HG02763 (cell line): ENCODE measurements around the gene ANAPC16.
"Not testable (repeated sequence)": the region's sequence is repeated elsewhere in the genome, so short reads cannot be mapped to it uniquely, and the experiment has no call there.

Experiments
- ATAC-seq: cut with Tn5 transposase; IDR thresholded peaks from one replicate; pipeline ENCODE4 v1.9.1; 2021; ENCODE audit warnings: mild to moderate bottlenecking, moderate library complexity; ENCODE audit not compliant: unreplicated experiment

The ANAPC16 gene

DNA sequence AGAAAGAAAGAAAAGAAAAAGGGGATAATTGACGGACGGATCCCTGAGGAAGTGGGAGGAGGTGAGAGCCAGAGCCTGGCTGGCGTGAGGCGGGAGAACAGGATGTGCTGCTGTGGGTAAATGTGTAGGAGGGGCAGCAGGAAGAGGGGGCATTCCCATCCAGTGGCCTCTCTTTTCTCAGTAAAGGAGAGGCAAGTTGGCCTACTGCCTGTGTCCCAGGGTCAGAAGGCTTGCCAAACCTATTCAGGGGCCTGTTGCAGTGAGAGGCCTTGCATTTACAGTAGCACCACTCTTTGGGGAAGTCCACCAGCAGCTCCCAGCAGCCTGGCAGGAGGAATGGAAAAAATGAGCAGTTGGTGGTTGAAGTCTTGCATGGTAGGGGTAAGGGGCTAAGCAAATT is 26.9 kb downstream of the ANAPC16 start:
- ATAC-seq: no peak

- no peak for ATAC-seq
These were observed 28.1 kb downstream of the ANAPC16 start for GRCh38 chr10:72243822-72244437.

DNA sequence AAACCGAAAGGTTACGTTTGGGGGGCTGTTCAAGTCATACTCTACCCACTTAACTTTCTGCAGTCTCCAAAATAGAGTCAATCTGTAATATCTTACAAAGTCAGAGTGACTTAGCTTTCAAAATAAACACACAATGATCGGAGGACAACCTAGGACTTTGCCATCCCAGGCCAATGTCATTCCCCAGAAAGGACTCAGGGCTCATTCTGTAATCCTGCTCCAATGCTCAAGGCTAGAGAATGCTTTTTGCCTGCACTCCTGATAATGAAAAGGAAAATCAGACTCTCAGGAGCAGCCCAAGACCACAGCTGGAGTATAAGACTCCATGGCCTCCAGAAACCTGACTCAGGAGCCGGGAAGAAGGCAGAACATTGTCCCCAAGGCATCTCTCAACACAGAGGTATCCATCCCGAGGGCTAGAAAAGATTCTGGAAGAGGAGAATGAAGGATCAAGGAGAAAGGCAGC is 28.8 kb downstream of the ANAPC16 start:
- ATAC-seq: no peak

GRCh38 chr10:72245949-72246525 is 30.2 kb downstream of the ANAPC16 start:
- no peak for ATAC-seq

- peak; percentile 81 for ATAC-seq
These were observed 32.8 kb downstream of the ANAPC16 start for GRCh38 chr10:72248468-72249151.

- not testable (repeated sequence) for ATAC-seq
These were observed 33.5 kb downstream of the ANAPC16 start for GRCh38 chr10:72249176-72249862.

DNA sequence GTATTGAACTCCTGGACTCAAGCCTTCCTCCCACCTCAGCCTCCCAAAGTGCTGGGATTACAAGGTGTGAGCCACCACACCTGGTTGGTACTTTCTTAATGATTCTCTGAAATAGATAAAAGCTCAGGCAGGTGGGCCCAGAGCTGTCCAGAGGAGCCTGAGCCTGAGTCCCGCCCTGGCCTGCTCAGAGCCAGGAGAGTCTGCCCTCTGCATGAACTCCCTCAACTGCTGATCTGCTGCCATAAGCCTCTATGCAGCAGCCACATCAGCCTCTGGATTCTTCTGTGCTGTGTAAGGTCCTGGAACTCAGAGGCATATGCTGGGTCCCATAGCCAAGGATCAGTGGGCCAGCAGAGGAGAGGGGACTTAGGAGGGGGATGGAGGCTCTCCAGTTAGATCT is 34.9 kb downstream of the ANAPC16 start:
- no peak for ATAC-seq

- no peak for ATAC-seq
These were observed 35.8 kb downstream of the ANAPC16 start for GRCh38 chr10:72251635-72252034.

- ATAC-seq: no peak
These were observed 37.2 kb downstream of the ANAPC16 start for GRCh38 chr10:72252972-72253371.

- ATAC-seq: no peak
These were observed 37.8 kb downstream of the ANAPC16 start for GRCh38 chr10:72253578-72253977.

DNA sequence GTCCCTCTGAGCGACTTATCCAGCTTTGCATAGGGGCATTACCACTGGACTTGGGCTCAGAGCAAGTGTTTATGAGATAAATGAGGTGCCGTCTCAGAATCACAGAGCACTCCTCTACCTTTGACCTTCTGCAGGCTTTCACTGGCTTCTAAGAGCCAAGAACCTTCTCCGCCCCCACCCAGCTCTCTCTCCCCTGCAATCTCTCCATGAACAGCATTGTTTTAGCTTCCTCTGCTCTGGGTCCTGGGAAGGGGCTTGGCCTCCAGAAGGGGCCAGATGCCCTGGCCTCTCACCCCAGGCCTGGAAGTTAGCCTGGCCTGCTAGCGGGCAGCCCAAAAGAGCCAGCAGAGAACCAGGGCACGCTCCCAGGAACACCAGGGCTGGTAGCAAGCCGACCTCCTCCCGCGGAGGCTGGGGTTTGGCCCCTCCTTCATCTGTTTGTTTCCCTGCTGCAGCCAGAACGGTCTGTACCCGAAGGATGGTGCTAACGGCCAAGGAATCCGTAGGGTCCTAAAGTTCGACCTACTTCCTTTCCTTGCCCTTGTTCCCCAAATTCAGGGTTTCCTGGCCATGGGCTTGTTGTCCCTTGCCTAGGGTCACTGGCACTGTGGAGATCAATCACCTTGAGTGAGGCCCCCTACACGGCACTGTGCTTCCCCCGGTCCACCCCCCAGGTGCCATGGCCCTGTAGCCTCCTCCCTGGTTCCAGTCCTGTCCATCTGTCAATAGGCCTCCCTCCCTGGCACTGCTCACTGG is 39.2 kb downstream of the ANAPC16 start:
- ATAC-seq: no peak

DNA sequence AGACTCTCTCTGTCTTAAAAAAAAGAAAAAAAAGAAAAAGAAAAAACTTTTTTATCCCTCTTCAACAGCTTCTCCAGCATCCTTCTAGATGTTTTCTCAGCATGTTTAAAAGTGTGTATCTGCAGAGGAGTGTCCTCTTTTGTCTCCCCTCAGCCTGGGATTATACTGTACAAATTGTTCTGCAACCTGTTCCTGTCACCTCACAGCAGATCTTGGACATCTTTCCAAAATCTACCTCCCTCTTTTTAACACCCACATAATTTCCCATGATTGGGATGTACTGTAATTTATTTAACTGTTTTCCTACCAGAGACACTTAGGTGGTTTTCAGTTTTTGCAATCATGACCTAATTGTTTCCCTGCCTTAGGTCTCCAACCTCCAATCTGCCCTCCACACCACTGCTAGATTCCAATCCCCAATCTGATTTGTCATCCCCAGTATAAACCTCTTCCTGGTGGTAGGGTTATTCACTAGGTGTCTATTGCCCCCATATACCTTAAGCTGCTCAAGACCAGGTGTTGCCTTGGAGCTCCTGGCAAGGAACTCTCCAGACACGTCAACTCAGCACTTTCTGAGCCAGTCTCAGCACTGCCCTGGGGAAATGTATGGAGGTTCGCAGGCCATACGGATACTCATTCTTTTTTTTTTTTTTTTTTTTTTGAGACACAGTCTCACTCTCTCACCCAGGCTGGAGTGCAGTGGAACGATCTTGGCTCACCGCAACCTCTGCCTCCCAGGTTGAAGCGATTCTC is 40.3 kb downstream of the ANAPC16 start:
- no peak for ATAC-seq

GRCh38 chr10:72257051-72257892 is 41.5 kb downstream of the ANAPC16 start:
- no peak for ATAC-seq

DNA sequence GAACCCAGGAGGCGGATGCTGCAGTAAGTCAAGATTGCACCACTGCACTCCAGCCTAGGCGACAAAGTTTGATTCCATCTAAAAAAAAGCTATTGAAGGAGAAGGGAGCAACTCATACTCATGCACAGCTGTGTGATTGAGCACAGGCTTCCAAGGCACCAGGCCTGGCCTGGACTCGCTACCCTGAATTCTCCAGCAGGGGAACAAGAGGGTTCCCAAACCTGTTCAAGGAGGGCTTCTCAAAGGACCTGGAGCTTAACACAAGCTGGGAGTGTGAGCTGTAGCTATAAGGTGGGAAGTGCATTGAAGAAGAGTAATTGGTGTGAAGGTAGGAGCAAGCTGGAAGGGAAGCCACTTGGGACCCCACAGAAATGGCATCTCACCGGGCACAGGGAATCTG is 42.8 kb downstream of the ANAPC16 start:
- no peak for ATAC-seq

GRCh38 chr10:72259491-72260238 is 43.9 kb downstream of the ANAPC16 start:
- ATAC-seq: no peak

GRCh38 chr10:72260239-72260975 is 44.6 kb downstream of the ANAPC16 start:
- peak; percentile 72 for ATAC-seq

DNA sequence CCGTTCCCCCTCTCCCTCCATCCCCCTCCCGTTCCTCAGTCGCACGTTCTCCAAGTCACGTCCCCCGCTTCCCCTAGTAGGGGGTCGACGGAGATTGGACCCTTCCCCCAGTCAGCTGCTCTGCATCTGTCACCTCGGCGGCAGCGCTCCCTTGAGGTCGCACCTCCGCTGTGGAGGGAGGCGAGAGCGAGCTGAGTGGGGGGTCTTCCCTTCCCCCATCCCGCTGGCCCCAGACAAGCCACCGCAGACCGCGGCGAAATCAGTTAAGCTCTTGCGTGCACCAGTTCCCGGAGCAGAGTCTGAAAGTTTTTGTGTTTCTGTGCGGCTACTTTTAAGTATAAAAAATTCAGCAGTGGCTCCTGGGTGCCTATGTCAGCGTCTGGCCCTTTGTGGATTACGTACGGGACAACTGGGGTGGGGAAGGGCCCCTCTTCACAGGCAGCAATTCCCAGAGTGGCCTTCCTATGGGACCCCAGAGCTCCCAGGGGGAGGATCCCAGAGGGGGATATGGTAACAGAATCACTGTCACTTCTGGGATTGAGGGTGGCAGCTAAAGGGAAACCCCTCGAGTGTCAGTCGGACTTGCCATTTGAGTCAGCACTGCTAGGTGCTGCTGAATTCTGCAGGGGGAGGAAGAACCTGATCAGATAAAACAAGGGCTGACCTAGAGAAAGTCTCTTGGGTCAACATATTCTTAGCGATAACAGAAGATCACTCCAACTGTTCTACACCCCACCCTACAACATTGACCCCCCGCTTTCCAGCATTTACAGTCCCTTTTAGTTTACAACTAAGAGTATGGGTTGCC is 45.4 kb downstream of the ANAPC16 start:
- peak; percentile 36 for ATAC-seq
